IPS-11a (cell line): ENCODE results near the gene TAS2R1.

Experiments
- H3K4me3 ChIP-seq: one replicate; pipeline ENCODE4 v1.5.1; 2013; ENCODE audit warnings: low read depth, low read length, control low read depth

Gene TAS2R1, protein sequence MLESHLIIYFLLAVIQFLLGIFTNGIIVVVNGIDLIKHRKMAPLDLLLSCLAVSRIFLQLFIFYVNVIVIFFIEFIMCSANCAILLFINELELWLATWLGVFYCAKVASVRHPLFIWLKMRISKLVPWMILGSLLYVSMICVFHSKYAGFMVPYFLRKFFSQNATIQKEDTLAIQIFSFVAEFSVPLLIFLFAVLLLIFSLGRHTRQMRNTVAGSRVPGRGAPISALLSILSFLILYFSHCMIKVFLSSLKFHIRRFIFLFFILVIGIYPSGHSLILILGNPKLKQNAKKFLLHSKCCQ

DNA sequence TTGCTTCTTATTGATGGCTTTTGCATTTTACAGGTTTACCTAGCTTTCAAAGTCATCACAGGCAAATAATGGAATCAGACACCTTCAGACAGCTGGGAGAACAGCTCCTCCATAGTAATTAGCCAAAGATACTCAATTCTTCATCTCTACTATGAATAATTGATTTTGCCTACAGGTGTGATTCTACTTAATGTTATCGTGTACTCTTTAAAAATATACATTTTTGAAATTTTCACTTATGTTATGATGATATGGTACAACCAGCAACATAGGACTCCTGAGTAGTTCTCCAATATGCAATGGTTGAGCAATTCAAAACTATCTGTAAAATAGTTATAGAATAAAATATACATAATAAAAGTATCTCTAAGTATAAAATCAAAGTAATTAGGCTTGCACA, at the start of gene TAS2R1:
Gene TAS2R1, minus strand, starts transcription at position 101 of the 400 bp plus-strand sequence. CDS start 319 bp downstream, outside the sequence.
- H3K4me3 ChIP-seq = no peak within 1 kb of the TSS

DNA sequence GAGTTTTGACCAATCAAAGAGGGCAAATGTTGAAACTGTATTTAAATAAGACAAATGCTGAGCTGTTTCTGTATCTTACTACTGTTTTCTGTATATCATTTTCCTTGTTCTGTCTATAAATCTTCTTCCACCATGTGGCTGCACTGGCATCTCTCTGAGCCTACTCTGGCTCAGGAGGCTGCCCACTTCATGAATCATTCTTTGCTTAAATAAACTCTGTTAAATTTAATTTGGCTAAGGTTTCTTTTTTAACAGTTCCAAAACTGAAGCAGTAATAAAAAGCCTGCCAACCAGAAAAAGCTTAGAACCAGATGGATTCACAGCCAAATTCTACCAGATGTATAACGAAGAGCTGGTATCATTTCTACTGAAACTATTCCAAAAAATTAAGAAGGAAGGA, 40.2 kb upstream of the TAS2R1 start:
- no peak overlapping the region for H3K4me3 ChIP-seq

DNA sequence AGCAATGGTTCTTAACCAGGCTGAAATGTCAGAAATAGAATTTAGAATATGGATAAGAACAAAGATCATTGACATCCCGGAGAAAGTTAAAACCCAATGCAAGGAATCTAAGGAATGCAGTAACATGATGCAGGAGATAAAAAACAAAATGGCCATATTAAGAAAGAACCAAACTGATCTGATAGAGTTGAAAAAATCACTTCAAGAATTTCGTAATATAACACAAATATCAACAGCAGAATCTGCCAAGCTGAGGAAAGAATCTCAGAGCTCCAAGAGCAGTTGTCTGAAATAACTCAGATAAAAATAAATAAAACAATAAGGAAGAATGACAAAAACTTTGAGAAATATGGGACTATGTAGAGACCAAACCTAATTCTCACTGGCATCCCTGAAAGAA, 37.8 kb upstream of the TAS2R1 start:
- H3K4me3 ChIP-seq = no peak overlapping the region

DNA sequence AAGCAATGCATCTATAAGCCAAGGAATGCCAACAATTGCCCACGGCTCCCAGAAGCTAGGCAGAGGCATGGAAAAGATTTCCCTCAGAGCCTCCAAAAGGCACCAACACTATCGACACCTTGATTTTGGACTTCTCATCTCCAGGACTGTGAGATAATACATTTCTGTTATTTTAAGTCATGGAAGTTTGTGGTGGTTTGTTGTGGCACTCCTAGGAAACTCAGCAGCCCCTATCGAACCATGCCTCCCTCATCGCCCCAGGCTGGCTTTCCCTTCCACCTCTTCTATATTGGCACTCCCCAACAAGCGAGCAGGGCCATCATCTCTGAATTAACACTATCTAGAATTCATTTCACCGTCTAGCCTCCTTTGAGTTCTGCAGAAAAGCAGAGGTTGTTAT, 33.7 kb upstream of the TAS2R1 start:
- H3K4me3 ChIP-seq = no peak overlapping the region

DNA sequence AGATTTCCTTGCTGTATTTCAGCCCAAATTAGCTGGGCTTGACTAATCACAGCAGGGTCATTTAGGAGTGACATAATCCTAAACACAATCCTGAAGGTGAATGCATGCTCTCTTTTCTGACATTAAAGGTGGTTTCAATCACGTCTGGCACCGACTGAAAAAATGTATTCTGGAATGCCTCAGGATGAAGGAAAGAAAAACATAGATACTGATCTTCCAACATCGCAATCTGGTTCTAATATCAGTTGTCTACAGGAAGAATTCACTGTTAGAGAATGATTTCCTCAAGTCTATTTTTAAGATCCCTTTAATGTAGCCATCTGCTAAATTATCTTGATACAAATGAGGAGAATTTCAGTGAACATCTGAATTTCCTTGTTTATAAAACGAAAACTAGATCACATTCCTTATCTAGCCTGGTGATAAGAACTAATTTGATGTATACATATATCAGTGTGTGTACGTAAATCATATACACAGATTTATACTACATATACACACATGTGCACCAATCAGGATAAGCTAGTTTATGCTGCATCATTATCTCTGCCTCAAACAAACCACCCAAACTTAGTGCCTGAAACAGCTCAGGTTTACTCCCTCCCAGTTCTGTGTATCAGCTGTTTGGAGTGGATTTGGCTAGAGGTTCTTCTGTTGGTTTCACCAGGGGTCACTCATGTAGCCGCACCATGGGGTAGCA, 31.3 kb upstream of the TAS2R1 start:
- no peak overlapping the region for H3K4me3 ChIP-seq

DNA sequence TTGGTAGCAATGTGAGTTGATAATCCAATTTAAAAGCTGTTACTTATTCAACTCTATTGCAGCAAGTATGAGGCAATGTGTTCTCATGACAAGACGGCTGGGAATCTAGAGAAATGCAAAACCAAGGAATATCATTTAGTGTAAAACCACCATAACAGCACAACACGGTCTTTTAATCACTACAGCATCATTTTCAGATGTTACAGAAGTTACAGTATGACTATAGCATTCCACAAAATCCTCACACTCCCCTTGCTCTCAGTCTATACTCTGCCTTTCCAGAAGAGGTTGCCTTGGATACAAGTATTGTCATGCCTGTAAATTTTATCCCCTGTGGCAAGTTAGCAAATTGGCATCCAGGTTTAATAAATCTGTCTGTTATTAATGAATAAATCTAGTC, 28.6 kb upstream of the TAS2R1 start:
- no peak overlapping the region for H3K4me3 ChIP-seq

DNA sequence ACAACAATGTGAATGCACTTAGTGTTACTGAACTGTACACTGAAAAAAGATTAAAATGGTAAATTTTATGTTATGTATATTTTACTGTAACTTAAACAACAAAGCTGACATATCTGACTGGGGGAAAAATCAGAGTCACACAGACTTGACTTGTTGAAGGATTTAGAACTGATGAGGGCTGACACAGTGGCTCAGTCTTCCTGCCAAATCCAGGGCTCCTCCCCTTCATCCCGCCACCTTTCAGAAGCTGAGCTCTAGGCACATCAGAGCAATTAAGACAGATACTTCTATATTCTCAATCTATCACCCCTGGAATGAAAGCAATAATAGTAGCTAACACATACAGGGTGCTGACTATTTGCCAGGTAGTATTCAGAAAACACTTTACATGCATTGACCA, 27.7 kb upstream of the TAS2R1 start:
- no peak overlapping the region for H3K4me3 ChIP-seq

DNA sequence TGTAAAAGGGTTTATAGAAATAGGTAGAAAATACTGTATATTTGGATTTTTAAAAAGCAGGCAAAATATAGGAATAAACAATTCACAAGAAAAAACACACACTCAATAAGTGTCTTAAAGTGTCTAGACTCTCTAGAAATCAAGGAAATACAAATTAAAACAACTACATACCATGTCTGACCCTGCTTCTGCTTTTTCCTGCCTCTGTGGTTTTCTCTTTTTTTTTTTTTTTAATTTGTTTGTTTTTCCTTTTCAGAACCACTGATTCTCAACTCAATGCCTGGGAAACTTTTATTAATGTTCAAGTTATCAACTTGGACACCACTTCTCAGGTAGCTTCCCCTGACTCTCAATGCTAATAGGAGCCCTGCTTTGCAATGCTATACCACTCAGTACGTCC, 25.5 kb upstream of the TAS2R1 start:
- H3K4me3 ChIP-seq = no peak overlapping the region

DNA sequence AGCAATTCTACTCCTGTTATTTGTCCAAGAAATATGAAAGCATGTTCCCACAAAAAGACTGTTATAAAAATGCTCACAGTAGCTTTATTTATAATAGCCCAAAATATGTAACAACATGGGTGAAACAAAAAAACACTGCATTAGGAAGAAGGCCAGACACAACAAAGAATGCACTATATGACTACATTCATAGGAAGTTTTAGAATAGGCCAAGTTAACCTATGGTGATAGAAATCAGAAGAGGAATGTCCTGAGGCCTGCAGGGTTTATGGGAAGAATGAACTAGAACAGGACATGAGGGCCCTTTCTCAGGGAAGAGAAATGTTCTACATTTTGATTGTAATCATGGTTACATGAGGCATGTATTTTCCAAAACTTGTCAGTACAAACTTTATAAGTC, 24.7 kb upstream of the TAS2R1 start:
- no peak overlapping the region for H3K4me3 ChIP-seq

DNA sequence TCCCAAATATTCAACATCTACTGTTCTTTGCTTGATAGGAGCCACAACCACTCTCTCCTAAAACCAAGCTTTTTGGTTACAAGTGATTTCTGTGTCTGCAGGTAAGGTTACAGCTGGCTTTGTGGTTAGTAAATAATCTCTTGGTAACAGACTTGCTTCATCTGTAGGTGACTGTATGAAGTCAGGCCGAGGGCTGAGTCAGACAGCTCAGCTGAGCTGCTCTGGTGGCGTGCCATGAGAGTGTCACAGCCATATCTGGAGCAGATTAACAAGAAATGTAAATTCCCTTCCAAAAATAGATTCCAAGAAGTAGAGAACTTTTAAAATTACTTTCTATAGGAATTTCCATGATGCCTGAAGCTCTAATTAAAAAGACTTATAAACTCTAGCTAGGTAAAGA, 23.7 kb upstream of the TAS2R1 start:
- H3K4me3 ChIP-seq = no peak overlapping the region

DNA sequence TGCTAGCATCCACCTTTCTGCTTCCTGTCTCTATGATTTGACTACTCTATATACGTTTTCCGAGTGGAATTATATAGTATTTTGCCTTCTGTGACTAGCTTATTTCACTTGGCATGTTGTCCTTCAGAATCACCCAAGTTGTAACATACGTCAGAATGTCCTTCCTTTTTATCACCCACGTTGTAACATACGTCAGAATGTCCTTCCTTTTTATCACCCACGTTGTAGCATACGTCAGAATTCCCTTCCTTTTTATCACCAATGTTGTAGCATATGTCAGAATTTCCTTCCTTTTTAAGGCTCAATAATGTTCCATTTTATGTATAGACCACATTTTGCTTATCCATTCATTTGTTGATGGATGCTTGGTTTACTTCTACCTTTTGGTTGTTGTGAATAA, 22.9 kb upstream of the TAS2R1 start:
- no peak overlapping the region for H3K4me3 ChIP-seq

DNA sequence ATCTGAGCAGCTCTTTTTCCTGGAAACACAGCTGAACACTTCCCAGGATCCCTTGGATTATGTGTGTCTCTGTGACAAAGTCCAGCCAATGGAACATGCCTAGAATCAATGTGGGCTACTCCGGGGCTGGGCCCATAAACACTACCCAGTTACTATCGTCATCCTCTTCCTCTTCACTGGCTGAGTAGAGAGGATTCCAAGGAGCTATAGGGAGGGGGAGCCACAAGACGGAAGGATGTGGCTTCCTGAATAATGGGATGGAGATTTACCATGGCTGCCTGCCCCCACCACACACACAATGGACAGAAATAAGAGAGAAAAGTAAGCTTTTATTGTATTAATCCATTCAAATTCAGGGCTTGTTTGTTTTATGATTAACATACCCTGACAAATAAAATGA, 22.1 kb upstream of the TAS2R1 start:
- H3K4me3 ChIP-seq = no peak overlapping the region

DNA sequence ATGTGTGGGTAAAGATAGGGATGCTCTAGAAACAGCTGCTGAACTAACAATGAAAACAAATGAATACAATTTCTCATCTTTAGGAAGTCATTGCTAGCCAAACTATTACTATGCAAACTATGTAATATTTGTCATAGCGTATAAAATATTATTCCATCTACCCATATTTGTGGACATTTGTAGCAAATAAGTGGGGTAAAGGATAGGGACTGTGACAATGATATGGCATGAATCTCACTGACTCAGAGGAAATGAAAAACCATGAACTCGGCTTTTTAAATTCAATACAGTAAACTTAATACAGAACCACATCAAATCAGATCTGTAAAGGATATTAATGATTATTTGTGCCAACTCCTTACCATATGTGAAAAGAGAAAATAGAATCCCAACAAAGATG, 16.7 kb upstream of the TAS2R1 start:
- H3K4me3 ChIP-seq = no peak overlapping the region

DNA sequence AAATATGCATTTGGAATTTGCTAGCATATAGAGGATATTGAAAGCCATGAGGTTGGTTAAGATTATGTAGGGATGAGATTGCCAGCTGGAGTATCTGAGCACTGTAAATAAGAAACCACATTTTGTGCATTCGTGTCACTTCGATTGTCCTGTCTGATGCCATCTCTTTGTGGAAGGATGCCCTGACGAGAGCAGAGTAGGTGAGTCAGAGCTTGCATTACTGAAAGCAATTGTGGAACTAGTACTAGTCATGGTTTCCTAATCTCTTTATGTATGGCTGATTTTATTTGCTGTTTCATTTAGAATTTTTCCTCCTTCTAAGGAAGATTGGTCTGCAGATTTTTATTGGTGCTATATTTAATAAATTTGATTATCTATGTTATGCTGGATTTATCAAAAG, 14.5 kb upstream of the TAS2R1 start:
- H3K4me3 ChIP-seq = no peak overlapping the region

DNA sequence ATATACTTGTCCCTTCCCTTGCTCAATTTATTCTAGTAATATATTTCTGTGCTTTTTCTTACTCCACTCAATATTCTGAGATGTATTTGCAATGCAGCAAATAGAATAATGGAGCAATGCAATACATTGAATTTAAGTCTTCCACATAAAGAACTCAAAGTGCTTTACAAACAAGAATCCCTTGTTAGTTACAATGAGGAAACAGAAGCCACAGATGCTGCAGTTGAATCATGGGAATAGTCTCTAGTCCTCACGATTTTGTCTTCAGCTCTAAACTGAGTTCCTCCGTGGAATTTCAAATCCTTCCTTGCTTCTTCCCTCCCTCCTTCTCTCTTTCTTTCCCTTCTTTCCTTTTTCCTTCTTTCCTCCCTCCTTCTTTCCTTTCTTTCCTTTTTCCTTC, 12.5 kb upstream of the TAS2R1 start:
- no peak overlapping the region for H3K4me3 ChIP-seq

DNA sequence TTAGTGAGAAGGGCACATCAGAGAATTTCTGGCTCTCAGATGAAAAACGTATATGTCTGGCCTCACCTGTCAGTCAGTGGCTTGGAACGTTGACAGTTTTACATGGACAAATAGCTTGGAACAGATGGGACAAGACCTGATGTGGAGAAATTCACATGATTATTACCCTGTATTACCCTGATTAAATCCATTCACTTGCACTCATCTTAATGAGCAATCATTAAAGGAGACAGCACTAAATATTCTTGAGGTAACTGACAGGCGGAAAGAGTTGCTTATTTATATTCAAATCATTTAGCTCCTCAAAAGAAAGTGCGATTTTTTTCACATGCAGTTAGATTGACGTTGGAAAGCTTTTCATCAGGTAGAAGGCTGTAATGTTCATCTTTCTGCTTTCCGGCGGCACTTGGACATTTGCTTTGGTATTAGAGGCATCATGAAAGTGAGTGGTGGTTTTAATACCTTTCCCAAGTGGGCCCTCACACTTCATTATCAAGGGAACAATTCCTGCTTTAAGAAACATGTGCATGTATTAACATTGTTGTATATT, 11.7 kb upstream of the TAS2R1 start:
- no peak overlapping the region for H3K4me3 ChIP-seq

DNA sequence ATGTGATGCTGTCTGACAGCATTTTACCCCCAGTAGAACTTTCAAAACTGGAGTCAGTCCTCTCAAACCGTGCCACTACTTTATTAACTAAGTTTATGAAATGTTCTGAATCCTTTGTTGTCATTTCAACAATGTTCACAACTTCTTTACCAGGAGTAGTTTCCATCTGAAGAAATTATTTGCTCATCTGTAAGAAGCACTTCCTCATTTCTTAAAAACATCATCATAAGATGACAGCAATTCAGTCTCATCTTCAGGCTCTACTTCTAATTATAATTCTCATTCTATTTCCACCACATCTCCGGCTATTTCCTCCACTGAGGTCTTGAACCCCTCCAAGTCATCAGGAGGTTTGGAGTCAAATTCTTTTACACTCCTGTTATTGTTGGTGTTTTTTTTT, 2.3 kb upstream of the TAS2R1 start:
- H3K4me3 ChIP-seq = no peak overlapping the region

DNA sequence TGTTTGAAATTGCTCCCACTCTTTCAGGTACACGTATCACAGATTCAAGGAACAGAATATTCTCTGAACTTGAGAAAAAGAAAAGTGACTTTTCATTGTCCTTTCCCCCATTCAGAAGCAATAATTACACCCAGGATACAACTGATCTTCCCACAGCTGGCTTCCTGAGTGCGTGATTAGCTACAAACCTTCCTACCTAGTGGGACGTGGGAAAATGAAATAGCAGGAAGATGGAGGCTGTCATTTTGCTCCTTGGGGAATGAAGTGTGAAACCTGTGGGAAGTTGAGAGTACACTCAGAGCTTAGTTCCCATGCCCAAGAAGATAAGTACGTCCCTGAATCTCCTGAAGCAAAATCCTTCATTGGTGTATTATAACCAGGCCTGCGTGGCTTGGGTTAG, 2.6 kb downstream of the TAS2R1 start:
- no peak overlapping the region for H3K4me3 ChIP-seq

DNA sequence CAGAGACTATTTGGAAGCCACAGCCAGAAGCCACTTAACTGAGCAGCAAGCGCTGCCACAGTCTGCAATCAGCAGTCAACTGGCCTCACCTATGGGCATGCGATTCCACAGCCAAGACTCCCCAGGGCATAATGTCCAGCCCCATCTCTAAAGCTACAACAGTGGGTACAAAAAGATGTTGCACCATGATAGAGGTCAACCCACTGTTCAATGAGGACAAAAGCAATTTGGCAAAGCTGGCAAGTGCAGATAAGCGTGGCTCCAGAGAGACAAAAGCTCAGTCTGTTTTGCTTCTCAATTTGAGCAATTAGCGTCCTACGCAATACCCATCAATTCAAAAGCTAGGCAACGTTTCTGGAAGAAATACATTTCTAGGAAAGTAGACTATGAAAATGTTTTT, 3.2 kb downstream of the TAS2R1 start:
- H3K4me3 ChIP-seq = no peak overlapping the region

DNA sequence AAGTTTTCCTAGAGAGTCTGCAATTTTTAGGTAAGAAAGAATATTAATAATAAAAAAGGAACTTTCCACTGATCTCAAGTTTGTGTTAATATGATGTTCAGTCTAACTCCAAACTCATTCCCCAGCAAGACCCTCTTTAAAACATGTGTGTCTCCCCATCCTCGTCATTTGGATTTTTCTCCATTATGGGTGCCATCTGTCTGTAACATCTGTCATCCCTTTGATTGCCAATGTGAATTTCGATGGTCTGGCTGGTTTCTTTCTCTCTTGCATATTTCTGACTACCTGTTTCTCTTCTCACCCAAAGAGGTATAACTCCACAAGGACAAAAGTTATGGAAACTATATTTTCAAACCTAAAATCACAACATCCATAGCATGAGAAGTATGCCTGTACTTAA, 4.4 kb downstream of the TAS2R1 start:
- no peak overlapping the region for H3K4me3 ChIP-seq

DNA sequence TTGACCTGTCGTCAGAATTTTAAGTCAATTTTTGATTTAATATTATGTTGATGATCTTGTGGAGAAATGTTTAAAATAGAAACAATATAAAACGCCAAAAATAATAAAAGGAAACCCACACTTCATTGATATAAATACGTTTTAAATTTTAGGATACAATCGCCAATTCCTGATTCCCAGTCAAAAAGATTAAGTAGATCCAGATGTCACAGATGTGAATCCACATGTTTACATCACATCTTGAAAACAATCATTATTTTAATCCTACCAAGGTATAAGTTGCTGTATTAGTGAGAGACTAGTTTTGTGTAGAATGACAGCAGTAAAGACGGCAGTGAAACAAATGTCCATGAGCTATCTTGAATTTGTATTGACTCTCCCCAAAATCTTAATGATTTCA, 4.9 kb downstream of the TAS2R1 start:
- H3K4me3 ChIP-seq = no peak overlapping the region

DNA sequence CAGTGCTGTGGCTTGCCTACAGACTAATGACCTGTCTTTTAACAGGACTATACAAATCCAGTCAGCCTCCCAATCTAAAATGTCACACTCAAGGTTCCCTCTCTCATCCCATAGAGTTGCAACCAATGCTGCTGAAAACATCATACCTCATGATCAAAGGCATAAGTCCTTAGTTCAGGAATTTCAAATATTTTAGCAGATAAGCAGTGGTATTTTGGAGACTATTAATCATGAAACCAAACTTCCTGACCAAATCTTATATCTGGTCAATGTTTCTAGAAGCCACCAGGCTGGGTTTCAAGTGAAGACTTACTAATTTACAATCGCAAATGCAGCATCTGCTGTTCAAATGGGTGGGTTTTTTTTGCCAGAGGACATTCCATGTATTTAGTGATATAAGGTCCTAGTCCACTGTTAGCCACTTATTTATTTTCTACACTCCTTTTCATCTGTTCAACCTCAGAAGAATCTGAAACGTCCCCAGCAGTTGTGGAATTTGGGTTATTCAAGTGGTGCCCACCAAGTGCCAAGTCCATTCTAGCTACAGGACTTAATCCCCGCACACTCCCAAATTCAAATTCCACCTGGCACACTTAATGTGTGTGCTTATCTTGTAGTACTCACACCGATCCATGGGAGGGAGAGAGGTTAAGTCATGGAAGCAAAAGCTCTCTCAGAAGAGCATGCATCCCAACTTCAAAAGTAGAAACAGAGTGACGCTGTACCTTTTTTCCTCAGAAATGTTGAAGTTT, 5.8 kb downstream of the TAS2R1 start:
- H3K4me3 ChIP-seq = no peak overlapping the region
